ENCODE data around the gene AKAP12. TPM values are rescaled to one million over a fixed set of nuclear protein-coding genes. Genes with fewer than 3 reads are reported as not detected.

The AKAP12 gene
- total RNA-seq, 2 donors from 2014 or later = 102 to 167 TPM

DNA sequence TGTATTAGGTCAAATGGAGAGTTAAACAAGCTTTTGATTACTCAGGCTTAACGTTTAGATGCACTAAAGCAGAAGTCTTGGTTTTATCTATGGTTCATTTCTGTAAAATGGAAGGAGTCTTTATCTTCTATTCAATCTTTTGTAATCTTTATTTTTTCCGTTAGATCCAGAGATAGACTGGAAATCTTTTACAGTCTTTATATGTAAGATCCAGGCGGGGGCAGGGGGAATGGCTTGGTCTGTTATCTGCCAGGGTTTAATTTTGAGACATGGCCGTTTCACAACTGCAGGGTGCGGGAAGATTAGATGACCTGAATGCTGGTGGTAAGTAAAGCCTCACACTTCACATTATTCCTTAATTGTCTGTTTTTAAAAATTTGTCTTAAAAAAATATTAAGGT, 3.7 kb downstream of the AKAP12 start:
- H3K9me3 ChIP-seq = no peaks in the 10 kb centered on the region
- no peaks in the 10 kb centered on the region for H3K36me3 ChIP-seq
- H3K27ac ChIP-seq = no peak overlapping the region
- TF ChIP-seq, protein P1, sequence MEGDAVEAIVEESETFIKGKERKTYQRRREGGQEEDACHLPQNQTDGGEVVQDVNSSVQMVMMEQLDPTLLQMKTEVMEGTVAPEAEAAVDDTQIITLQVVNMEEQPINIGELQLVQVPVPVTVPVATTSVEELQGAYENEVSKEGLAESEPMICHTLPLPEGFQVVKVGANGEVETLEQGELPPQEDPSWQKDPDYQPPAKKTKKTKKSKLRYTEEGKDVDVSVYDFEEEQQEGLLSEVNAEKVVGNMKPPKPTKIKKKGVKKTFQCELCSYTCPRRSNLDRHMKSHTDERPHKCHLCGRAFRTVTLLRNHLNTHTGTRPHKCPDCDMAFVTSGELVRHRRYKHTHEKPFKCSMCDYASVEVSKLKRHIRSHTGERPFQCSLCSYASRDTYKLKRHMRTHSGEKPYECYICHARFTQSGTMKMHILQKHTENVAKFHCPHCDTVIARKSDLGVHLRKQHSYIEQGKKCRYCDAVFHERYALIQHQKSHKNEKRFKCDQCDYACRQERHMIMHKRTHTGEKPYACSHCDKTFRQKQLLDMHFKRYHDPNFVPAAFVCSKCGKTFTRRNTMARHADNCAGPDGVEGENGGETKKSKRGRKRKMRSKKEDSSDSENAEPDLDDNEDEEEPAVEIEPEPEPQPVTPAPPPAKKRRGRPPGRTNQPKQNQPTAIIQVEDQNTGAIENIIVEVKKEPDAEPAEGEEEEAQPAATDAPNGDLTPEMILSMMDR (IDR thresholded peaks at IDR 0.05) = no peak
- ATAC-seq (ENCODE audit: insufficient number of reproducible peaks, low FRiP score, low read depth) (no peak), DNase-seq (ENCODE audit: low spot score) (no peak)
- H3K4me3 ChIP-seq = no peak overlapping the region
- peaks cover 3 to 15% of the 10 kb centered on the region in 2 donors for H3K4me1 ChIP-seq (ENCODE audit: control insufficient read depth in 1 of 2, low read depth in 2 of 2)
- H3K27me3 ChIP-seq (replicated peaks; ENCODE audit: insufficient read depth) = no peaks in the 10 kb centered on the region

DNA sequence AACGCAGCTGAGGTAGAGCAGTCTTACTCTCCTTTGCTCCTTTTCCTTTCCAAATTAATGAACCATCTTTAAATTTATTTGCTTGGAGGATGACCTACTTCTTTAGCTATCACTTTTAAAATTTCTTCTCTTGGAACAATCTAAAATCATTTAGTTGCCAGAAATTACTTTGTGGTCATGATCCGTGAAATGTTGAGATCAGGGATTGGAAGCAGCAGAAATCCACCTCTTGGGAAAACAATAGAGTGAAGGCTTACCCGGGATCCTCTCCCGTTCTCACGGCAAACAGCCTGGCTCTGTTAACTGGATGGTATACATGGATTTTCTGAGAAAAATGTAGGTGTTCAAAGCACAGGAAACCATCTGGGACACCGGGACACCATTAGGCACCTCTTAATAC, 7.7 kb downstream of the AKAP12 start:
- H3K4me1 ChIP-seq (ENCODE audit: control insufficient read depth in 1 of 2, low read depth in 2 of 2) = peaks cover 0 to 5% of the 10 kb centered on the region in 2 donors
- H3K9me3 ChIP-seq = no peaks in the 10 kb centered on the region
- H3K4me3 ChIP-seq = no peak overlapping the region
- no peak for ATAC-seq (ENCODE audit: insufficient number of reproducible peaks, low FRiP score, low read depth)
- TF ChIP-seq, protein P1 (IDR thresholded peaks at IDR 0.05) = no peak
- no peaks in the 10 kb centered on the region for H3K36me3 ChIP-seq
- H3K27ac ChIP-seq = no peak overlapping the region
- no peak for DNase-seq (ENCODE audit: low spot score)
- H3K27me3 ChIP-seq (replicated peaks; ENCODE audit: insufficient read depth) = no peaks in the 10 kb centered on the region

DNA sequence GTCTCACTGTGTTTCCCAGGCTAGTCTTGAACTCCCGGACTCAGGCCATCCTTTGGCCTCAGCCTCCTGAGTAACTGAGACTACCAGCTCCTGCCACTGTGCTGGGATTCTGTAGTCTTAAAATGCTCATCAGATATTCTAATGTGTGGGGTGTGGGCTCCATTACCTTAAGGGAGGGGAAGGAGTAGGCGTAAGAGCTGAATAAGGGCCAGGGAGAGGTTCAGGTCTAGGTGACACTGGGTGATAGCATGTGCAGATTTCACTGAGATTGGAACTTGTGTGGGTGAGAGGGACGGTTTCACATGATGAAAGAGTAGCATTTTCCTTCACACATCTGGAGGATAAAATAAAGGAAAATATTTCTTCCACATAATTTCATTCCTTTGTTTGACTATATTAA, 8.5 kb downstream of the AKAP12 start:
- Histone ChIP-seq H3K27me3 (replicated peaks; ENCODE audit: insufficient read depth) (no peaks in the 10 kb centered on the region), H3K4me3 (no peak overlapping the region), H3K27ac (no peak overlapping the region), H3K9me3 (no peaks in the 10 kb centered on the region), H3K4me1 (ENCODE audit: control insufficient read depth in 1 of 2, low read depth in 2 of 2) (no peaks in the 10 kb centered on the region), H3K36me3 (no peaks in the 10 kb centered on the region)
- ATAC-seq (ENCODE audit: insufficient number of reproducible peaks, low FRiP score, low read depth) (no peak), DNase-seq (ENCODE audit: low spot score) (no peak)
- TF ChIP-seq, protein P1 (IDR thresholded peaks at IDR 0.05) = no peak

DNA sequence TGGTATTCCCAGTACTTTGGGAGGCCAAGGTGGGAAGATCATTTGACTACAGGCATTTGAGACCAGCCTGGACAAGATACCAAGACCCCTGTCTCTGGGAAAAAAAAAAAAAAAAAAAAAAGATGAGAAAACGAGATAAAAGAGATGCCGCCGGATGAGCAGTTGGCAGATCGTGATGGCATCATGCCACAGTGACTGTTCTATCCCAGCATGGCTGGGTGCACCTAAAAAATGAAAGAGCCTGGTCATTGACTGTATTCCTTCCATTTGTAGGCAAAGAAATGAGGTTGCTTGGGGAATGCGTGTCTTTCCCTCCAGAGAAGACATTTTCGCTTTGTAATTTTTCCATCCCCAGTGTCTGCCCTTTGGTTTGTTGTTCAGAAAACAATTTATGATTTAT, 12.9 kb downstream of the AKAP12 start:
- no peak for DNase-seq (ENCODE audit: low spot score)
- TF ChIP-seq, protein P1 (IDR thresholded peaks at IDR 0.05) = no peak
- ATAC-seq (ENCODE audit: insufficient number of reproducible peaks, low FRiP score, low read depth) = no peak
- peaks cover 0 to 22% of the 10 kb centered on the region in 2 donors for H3K4me1 ChIP-seq (ENCODE audit: control insufficient read depth in 1 of 2, low read depth in 2 of 2)
- H3K27ac ChIP-seq = no peak overlapping the region
- no peaks in the 10 kb centered on the region for H3K9me3 ChIP-seq
- H3K4me3 ChIP-seq = no peak overlapping the region
- no peaks in the 10 kb centered on the region for H3K36me3 ChIP-seq
- no peaks in the 10 kb centered on the region for H3K27me3 ChIP-seq (replicated peaks; ENCODE audit: insufficient read depth)

DNA sequence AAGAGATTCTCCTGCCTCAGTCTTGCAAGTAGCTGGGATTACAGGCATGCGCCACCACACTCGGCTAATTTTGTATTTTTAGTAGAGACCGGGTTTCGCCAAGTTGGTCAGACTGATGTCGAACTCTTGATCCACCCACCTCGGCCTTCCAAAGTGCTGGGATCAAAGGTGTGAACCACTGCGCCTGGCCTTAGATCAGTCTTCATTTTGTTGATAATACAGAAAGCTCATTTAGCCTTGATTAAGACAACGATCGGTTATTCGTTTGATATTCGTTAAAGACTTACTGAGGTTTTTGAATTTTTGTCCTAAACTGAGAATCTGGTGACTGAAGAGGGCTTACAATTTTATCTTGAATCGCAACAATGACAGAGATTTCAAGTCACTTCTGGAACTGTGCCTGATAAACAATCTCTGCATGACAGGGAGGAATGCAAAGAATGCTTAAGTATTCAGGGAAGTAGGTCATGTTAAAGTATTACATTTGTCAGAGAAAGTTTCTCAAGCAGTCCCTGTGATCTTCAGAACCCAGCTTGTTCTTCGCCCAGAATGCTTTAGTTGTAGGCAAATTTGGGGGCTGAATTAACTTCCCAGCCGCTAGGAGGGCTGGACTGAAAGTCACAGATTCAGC, 14.8 kb downstream of the AKAP12 start:
- H3K9me3 ChIP-seq = no peaks in the 10 kb centered on the region
- H3K4me1 ChIP-seq (ENCODE audit: control insufficient read depth in 1 of 2, low read depth in 2 of 2) = peaks cover 0 to 32% of the 10 kb centered on the region in 2 donors
- H3K27ac ChIP-seq = peak overlapping the region; percentile 8 to 9
- TF ChIP-seq, protein P1 (IDR thresholded peaks at IDR 0.05) = no peak
- ATAC-seq (ENCODE audit: insufficient number of reproducible peaks, low FRiP score, low read depth) (no peak), DNase-seq (ENCODE audit: low spot score) (no peak)
- no peaks in the 10 kb centered on the region for H3K27me3 ChIP-seq (replicated peaks; ENCODE audit: insufficient read depth)
- peak overlapping the region; percentile 48 for H3K4me3 ChIP-seq
- H3K36me3 ChIP-seq = no peaks in the 10 kb centered on the region

All from thoracic aorta (tissue), 2 donors.